D721Med (cell line): ENCODE measurements around the gene STH.

Experiments used
- DNase-seq: peaks from one replicate; pipeline ENCODE4 v3.0.0; 2011; ENCODE audit warnings: low spot score; ENCODE audit not compliant: insufficient read length
- FAIRE-seq: peaks from 2 replicates; lab custom pipeline; 2011; peaks lifted over from hg19 to GRCh38; lab: Jason Lieb, UNC
- TF ChIP-seq, protein P1 (sequence below): IDR thresholded peaks from 2 replicates; pipeline ENCODE4 v1.5.1; 2012; ENCODE audit warnings: mild to moderate bottlenecking, control low read depth; ENCODE audit not compliant: insufficient read depth; ENCODE audit errors: missing control alignments

STH gene

GRCh38 chr17:45997166-45997565, 1.9 kb upstream of the STH start:
- DNase-seq (no peak), FAIRE-seq (no peak)
- TF ChIP-seq, protein P1, sequence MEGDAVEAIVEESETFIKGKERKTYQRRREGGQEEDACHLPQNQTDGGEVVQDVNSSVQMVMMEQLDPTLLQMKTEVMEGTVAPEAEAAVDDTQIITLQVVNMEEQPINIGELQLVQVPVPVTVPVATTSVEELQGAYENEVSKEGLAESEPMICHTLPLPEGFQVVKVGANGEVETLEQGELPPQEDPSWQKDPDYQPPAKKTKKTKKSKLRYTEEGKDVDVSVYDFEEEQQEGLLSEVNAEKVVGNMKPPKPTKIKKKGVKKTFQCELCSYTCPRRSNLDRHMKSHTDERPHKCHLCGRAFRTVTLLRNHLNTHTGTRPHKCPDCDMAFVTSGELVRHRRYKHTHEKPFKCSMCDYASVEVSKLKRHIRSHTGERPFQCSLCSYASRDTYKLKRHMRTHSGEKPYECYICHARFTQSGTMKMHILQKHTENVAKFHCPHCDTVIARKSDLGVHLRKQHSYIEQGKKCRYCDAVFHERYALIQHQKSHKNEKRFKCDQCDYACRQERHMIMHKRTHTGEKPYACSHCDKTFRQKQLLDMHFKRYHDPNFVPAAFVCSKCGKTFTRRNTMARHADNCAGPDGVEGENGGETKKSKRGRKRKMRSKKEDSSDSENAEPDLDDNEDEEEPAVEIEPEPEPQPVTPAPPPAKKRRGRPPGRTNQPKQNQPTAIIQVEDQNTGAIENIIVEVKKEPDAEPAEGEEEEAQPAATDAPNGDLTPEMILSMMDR, result no peak

- TF ChIP-seq, protein P1, result no peak
- FAIRE-seq, result no peak
- no peak for DNase-seq
These were observed 1.4 kb upstream of the STH start for GRCh38 chr17:45997624-45998023.

DNA sequence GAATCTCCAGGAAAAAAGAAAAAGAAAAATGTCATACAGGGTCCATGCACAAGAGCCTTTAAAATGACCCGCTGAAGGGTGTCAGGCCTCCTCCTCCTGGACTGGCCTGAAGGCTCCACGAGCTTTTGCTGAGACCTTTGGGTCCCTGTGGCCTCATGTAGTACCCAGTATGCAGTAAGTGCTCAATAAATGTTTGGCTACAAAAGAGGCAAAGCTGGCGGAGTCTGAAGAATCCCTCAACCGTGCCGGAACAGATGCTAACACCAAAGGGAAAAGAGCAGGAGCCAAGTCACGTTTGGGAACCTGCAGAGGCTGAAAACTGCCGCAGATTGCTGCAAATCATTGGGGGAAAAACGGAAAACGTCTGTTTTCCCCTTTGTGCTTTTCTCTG, 845 bp downstream of the STH start:
- no peak for FAIRE-seq
- TF ChIP-seq, protein P1, result no peak
- no peak for DNase-seq

DNA sequence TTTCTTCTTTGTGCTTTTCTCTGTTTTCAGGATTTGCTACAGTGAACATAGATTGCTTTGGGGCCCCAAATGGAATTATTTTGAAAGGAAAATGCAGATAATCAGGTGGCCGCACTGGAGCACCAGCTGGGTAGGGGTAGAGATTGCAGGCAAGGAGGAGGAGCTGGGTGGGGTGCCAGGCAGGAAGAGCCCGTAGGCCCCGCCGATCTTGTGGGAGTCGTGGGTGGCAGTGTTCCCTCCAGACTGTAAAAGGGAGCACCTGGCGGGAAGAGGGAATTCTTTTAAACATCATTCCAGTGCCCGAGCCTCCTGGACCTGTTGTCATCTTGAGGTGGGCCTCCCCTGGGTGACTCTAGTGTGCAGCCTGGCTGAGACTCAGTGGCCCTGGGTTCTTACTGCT, 1.2 kb downstream of the STH start:
- DNase-seq, result no peak
- no peak for FAIRE-seq
- TF ChIP-seq, protein P1, result no peak

DNA sequence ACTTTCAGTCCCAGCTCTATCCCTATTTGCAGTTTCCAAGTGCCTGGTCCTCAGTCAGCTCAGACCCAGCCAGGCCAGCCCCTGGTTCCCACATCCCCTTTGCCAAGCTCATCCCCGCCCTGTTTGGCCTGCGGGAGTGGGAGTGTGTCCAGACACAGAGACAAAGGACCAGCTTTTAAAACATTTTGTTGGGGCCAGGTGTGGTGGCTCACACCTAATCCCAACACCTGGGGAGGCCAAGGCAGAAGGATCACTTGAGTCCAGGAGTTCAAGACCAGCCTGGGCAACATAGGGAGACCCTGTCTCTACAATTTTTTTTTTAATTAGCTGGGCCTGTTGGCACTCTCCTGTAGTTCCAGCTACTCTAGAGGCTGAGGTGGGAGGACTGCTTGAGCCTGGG, 1.7 kb downstream of the STH start:
- FAIRE-seq (no peak), DNase-seq (no peak)
- TF ChIP-seq, protein P1, result no peak

- FAIRE-seq (no peak), DNase-seq (no peak)
These were observed 2.6 kb downstream of the STH start for GRCh38 chr17:46001390-46002310.

More at GRCh38 chr17:46001390-46002310, 2.6 kb downstream of the STH start:
- TF ChIP-seq, protein P1, result no peak
